Stimulated activated naive CD4-positive, alpha-beta T cell treated with Interleukin-2 at 50 U/mL for 16 hours (primary cell): ENCODE data around the gene VAV2.

Experiments used
- DNase-seq: peaks from one replicate; lab custom pipeline; 2025; lab: John Stamatoyannopoulos, UW

The VAV2 gene

GRCh38 chr9:133794016-133794760, 197.9 kb downstream of the VAV2 start:
- DNase-seq, result no peak

GRCh38 chr9:133793471-133793870, 198.7 kb downstream of the VAV2 start:
- DNase-seq, result no peak

- DNase-seq, result peak; percentile 15
Measured at GRCh38 chr9:133792721-133793470, 199.2 kb downstream of the VAV2 start.

- DNase-seq, result no peak
Measured at GRCh38 chr9:133791735-133792649, 200.1 kb downstream of the VAV2 start.

GRCh38 chr9:133791069-133791468, 201.1 kb downstream of the VAV2 start:
- no peak for DNase-seq

GRCh38 chr9:133789778-133790177, 202.3 kb downstream of the VAV2 start:
- DNase-seq, result no peak

GRCh38 chr9:133788819-133789717, 203.1 kb downstream of the VAV2 start:
- DNase-seq, result no peak

- DNase-seq, result no peak
Measured at GRCh38 chr9:133788045-133788818, 203.9 kb downstream of the VAV2 start.

GRCh38 chr9:133787754-133788025, 204.4 kb downstream of the VAV2 start:
- DNase-seq, result no peak

- no peak for DNase-seq
Measured at GRCh38 chr9:133786907-133787753, 205.0 kb downstream of the VAV2 start.

GRCh38 chr9:133786371-133786753, 205.8 kb downstream of the VAV2 start:
- DNase-seq, result no peak

GRCh38 chr9:133785753-133786370, 206.3 kb downstream of the VAV2 start:
- no peak for DNase-seq

GRCh38 chr9:133784731-133785561, 207.2 kb downstream of the VAV2 start:
- no peak for DNase-seq

- no peak for DNase-seq
Measured at GRCh38 chr9:133783331-133783731, 208.8 kb downstream of the VAV2 start.

GRCh38 chr9:133782157-133783130, 209.7 kb downstream of the VAV2 start:
- peak; percentile 51 for DNase-seq

- DNase-seq, result no peak
Measured at GRCh38 chr9:133781828-133782135, 210.3 kb downstream of the VAV2 start.
